Ectodermal cell (in vitro differentiated cells): ENCODE measurements around the gene FKBP1B.
"Not testable (repeated sequence)": the region's sequence is repeated elsewhere in the genome, so short reads cannot be mapped to it uniquely, and the experiment has no call there.

Experiments
- H3K27ac ChIP-seq: 2 replicates; pipeline ENCODE4 v1.7.0; 2013; ENCODE audit warnings: mild to moderate bottlenecking, low read depth, low read length; ENCODE audit not compliant: insufficient read depth, poor library complexity, severe bottlenecking
- H3K27me3 ChIP-seq: 2 replicates; pipeline ENCODE4 v1.7.0; 2013; ENCODE audit warnings: mild to moderate bottlenecking, low read length; ENCODE audit not compliant: insufficient read depth, control insufficient read depth, poor library complexity, severe bottlenecking
- H3K36me3 ChIP-seq: one replicate; pipeline ENCODE4 v1.7.0; 2013; ENCODE audit warnings: low read length; ENCODE audit not compliant: control insufficient read depth, insufficient read depth
- H3K4me1 ChIP-seq: one replicate; pipeline ENCODE4 v1.7.0; 2013; ENCODE audit warnings: low read length; ENCODE audit not compliant: control insufficient read depth, insufficient read depth
- H3K4me3 ChIP-seq: 2 replicates; pipeline ENCODE4 v1.7.0; 2013; ENCODE audit warnings: low read depth, low read length, control low read depth; ENCODE audit not compliant: insufficient read depth
- H3K9me3 ChIP-seq: 2 replicates; pipeline ENCODE4 v1.7.0; 2013; ENCODE audit warnings: mild to moderate bottlenecking, low read length, moderate library complexity; ENCODE audit not compliant: control insufficient read depth
- WGBS, 2 experiments: methylation state at CpG; one replicate each; pipeline ENCODE4 v1.1.7; 2013; ENCODE audit warnings: missing lambda C conversion rate in 2 of 2; 5-methylcytosine and 5-hydroxymethylcytosine counted together

The FKBP1B gene

DNA sequence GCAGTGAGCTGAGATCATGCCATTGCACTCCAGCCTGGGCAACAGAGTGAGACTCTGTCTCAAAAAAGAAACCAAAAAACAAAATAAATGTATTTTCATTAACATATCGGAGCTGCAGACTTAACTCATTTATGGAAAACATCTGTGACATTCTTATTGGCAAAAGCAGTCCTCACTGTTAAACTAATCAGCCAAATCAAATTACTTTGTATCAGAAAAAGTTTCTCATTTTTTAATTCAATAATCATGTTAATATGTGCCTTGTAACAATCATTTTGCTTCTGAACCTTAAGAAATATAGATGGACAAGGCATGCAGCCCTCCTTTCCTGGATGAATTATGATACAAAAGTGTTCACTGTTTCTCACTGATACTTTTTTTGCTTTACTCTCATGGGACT lies 53.1 kb downstream of the FKBP1B start:
- Histone ChIP-seq H3K27ac (no peak overlapping the region), H3K36me3 (no peaks in the 10 kb centered on the region), H3K9me3 (no peaks in the 10 kb centered on the region), H3K4me1 (no peaks in the 10 kb centered on the region), H3K4me3 (no peak overlapping the region), H3K27me3 (no peaks in the 10 kb centered on the region)
- 88 to 94% methylated on average over 1 of the region's 1 CpG for WGBS, 2 experiments

DNA sequence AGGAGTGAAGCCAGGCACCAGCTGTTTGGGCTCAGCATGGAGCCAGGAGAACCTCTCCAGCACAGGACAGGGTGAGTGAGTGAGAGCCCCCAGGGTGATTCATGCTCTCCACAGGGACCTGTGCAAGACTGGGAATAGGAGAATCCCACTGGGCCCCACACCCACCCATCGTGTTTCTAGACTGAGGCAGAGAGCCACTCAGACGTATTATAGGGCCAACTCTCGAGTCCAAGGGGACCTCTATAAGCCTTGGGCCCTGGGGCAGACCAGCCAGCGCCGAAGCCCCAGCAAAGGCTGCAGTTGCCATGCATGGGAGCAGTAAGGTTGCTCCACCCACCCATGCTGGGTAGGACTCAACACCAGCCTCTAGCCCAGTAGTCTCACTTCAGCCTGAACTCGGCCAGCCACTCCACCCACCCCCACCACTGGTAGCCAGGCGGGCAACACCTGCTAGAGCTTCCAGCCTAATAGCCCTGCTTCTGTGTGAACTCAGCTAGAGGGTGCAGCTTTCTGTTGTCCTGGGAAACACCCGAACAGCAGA lies 54.6 kb downstream of the FKBP1B start:
- 92 to 93% methylated on average over 8 of the region's 8 CpGs for WGBS, 2 experiments
- Histone ChIP-seq H3K27ac (no peak overlapping the region), H3K4me3 (no peak overlapping the region), H3K9me3 (no peaks in the 10 kb centered on the region), H3K4me1 (no peaks in the 10 kb centered on the region), H3K36me3 (no peaks in the 10 kb centered on the region), H3K27me3 (no peaks in the 10 kb centered on the region)

DNA sequence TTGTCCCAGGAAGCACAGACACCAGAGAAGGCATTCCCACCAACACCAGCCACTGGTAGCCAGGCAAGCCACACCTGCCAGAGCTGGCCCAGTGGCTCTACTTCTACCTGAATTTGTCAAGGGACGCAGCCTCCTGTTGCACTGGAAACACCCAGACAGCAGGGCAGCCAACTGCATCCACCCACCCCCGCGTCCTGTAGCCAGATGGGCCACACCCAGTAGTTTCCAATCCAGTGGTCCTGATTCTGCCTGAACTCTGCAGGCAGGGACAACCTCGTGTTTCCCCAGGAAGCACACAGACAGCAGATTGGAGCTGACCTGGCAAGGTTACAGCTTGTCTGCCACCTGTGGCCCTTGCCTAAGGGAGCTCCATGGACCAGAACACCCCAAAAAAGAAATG lies 55.4 kb downstream of the FKBP1B start:
- Histone ChIP-seq H3K9me3 (no peaks in the 10 kb centered on the region), H3K27me3 (no peaks in the 10 kb centered on the region), H3K4me1 (no peaks in the 10 kb centered on the region), H3K4me3 (no peak overlapping the region), H3K36me3 (no peaks in the 10 kb centered on the region), H3K27ac (no peak overlapping the region)
- 88 to 92% methylated on average over 4 of the region's 4 CpGs for WGBS, 2 experiments

DNA sequence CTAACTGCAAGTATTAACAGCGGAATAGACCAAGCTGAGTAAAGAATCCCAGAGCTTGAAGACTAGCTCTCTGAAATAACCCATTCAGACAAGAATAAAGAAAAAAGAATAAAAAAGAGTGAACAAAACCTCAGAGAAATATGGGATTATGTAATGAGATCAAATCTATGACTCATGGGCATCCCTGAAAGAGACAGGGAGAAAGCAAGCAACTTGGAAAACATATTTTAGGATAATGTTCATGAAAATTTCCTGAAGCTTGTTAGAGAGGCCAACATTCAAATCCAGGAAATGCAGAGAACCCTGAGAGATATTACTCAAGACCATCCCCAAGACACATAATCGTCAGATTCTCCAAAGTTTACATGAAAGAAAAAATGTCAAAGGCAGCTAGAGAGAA lies 56.3 kb downstream of the FKBP1B start:
- Histone ChIP-seq H3K9me3 (no peaks in the 10 kb centered on the region), H3K4me3 (no peak overlapping the region), H3K27me3 (no peaks in the 10 kb centered on the region), H3K4me1 (no peaks in the 10 kb centered on the region), H3K36me3 (no peaks in the 10 kb centered on the region), H3K27ac (no peak overlapping the region)
- WGBS, 2 experiments: 48 to 50% methylated on average over 2 of the region's 2 CpGs

DNA sequence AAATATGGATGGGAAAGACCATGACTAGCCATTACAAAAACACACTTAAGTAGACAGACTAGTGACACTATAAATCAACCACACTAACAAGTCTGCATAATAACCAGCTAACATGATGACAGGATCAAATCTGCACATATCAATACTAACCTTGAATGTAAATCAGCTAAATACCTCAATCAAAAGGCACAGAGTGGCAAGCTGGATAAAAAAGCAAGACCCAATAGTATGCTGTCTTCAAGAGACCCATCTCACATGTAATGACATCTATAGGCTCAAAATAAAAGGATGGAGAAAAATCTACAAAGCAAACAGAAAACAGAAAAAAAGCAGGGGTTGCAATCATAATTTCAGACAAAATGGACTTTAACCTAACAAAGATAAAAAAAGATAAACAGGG lies 57.2 kb downstream of the FKBP1B start:
- Histone ChIP-seq H3K4me1 (no peaks in the 10 kb centered on the region), H3K36me3 (no peaks in the 10 kb centered on the region), H3K9me3 (no peaks in the 10 kb centered on the region), H3K4me3 (no peak overlapping the region), H3K27me3 (no peaks in the 10 kb centered on the region), H3K27ac (no peak overlapping the region)

DNA sequence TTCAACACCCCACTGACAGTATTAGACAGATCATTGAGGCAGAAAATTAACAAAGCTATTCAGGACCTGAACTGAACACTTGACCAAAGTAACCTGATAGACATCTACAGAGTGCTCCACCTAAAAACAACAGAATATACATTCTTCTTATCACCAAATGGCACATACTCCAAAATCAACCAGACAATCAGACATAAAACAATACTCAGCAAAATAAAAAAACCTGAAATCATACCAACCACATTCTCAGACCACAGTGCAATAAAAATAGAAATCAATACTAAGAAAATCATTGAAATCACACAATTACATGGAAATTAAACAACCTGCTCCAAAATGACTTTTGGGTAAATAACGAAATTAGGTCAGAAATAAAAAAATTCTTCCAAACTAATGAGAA lies 57.8 kb downstream of the FKBP1B start:
- Histone ChIP-seq H3K4me3 (no peak overlapping the region), H3K36me3 (no peaks in the 10 kb centered on the region), H3K9me3 (no peaks in the 10 kb centered on the region), H3K27ac (no peak overlapping the region), H3K4me1 (no peaks in the 10 kb centered on the region), H3K27me3 (no peaks in the 10 kb centered on the region)
- no CpG with 5 or more reads among the region's 1 CpG for WGBS, 2 experiments

DNA sequence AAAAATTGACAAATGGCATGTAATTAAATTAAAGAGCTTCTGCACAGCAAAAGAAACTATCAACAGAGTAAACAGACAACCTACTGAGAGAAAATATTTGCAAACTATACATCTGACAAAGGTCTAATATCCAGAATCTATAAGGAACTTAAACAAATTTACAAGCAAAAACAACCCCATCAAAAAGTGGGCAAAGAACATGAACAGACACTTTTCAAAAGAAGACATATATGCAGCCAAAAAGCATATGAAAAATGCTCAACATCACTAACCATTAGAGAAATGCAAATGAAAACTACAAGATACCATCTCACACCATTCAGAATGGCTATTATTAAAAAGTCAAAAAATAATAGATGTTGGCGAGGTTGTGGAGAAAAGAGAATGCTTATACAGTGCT lies 59.9 kb downstream of the FKBP1B start:
- not testable (repeated sequence) for H3K27ac ChIP-seq, H3K36me3 ChIP-seq, H3K4me3 ChIP-seq, H3K27me3 ChIP-seq, H3K4me1 ChIP-seq, H3K9me3 ChIP-seq
- 80 to 93% methylated on average over 1 of the region's 1 CpG for WGBS, 2 experiments

DNA sequence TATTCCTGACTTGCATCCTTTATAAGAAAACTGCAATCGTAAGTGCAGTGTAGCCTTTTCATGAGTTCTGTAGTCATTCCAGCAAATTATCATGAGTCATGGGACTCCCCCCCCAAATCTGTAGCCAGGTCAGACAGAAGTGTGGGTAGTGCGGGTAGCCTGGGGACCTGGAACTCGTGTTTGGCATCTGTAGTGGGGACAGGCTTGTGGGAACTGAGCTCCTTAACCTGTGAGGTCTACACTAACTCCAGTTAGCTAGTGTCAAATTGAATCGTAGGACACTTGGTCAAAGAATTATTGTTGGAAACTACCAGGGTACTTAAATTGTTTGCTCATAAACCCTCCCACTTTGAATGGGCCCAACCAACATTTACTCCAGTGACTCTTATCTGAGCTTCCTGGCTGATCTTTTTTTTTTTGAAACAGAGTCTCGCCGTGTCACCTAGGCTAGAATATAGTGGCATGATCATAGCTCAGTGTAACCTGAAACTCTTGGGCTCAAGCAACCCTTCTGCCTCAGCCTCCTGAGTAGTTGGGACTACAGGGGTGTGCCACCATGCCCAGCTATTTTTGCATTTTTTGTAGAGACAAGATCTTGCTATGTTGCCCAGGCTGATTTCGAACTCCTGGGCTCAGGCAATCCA lies 61.2 kb downstream of the FKBP1B start:
- Histone ChIP-seq H3K4me3 (no peak overlapping the region), H3K36me3 (no peaks in the 10 kb centered on the region), H3K27ac (no peak overlapping the region), H3K27me3 (no peaks in the 10 kb centered on the region), H3K9me3 (no peaks in the 10 kb centered on the region), H3K4me1 (no peaks in the 10 kb centered on the region)
- WGBS, 2 experiments: 94 to 95% methylated on average over 7 of the region's 7 CpGs

DNA sequence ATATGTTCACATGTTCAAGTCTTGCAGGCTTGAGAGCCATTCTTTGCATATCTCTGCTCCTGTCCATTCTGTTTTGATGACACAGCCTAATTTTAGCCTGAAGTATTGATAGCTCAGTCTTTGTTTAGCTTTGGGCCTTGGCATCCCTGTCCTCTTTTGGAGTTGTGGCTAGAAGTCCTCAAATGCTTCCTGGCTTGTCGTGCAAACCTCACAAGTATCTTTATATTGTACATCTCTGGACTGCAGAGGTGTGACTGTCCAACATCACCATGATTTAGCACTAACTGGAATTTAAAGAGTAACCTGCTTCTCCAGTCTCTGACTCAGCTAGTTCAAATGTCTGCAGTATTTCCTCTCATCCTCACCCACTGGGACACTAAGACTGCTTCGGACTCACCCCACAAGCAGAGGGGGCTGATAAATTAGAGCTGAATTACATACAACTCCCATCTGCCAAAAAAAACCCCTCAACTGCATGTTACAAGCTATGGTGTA lies 61.9 kb downstream of the FKBP1B start:
- H3K4me1 ChIP-seq: no peaks in the 10 kb centered on the region
- no peak overlapping the region for H3K27ac ChIP-seq
- 92% methylated on average over 2 of the region's 2 CpGs for WGBS, 2 experiments
- H3K36me3 ChIP-seq: no peaks in the 10 kb centered on the region
- no peak overlapping the region for H3K4me3 ChIP-seq
- H3K9me3 ChIP-seq: no peaks in the 10 kb centered on the region
- no peaks in the 10 kb centered on the region for H3K27me3 ChIP-seq
